OCI-LY7 (cell line): ENCODE measurements around the gene CPSF7. TPM values are rescaled to one million over a fixed set of nuclear protein-coding genes. Genes with fewer than 3 reads are reported as not detected.

Experiments used
- BruUV-seq: library from RNA; stranded (reverse); fragments of 400-500 nt; replicated peaks from 2 replicates; lab custom pipeline; 2021; lab: Mats Ljungman, UMichigan
- CTCF ChIA-PET: fragments of 300-600 bp; sonication (Branson Sonifier 250); formaldehyde crosslinking; loops from one replicate; lab custom pipeline; 2022; ENCODE audit warnings: antibody characterized with exemption; ENCODE audit not compliant: unreplicated experiment; lab: Charles Lee
- POLR2A ChIA-PET: fragments of 300-600 bp; sonication (Branson Sonifier 250); formaldehyde crosslinking; loops from one replicate; lab custom pipeline; 2022; ENCODE audit warnings: antibody characterized with exemption; lab: Charles Lee
- DNase-seq: peaks from one replicate; pipeline ENCODE4 v3.0.0-alpha.2; 2015; ENCODE audit warnings: low spot score
- H2AFZ ChIP-seq: fragments of 200-600 bp; sonication (generic), shearing (Covaris generic); 2 replicates; pipeline ENCODE4 v1.6.1; 2014; ENCODE audit warnings: mild to moderate bottlenecking, antibody characterized with exemption, low read length, moderate library complexity
- H3K27ac ChIP-seq: fragments of 200-600 bp; sonication (generic); 2 replicates; pipeline ENCODE4 v1.5.1; 2014; ENCODE audit warnings: mixed run types, low read depth, mild to moderate bottlenecking, moderate library complexity, low read length, inconsistent platforms; ENCODE audit not compliant: poor library complexity, severe bottlenecking
- H3K36me3 ChIP-seq: fragments of 200-600 bp; sonication (generic); 2 replicates; pipeline ENCODE4 v1.6.1; 2014; ENCODE audit warnings: mild to moderate bottlenecking, antibody characterized with exemption, low read length, moderate library complexity, mixed read lengths; ENCODE audit not compliant: insufficient read depth
- H3K4me1 ChIP-seq: fragments of 200-600 bp; sonication (generic); 2 replicates; pipeline ENCODE4 v1.5.1; 2014; ENCODE audit warnings: mild to moderate bottlenecking, low read length; ENCODE audit not compliant: insufficient read depth, poor library complexity, severe bottlenecking
- H3K4me2 ChIP-seq: fragments of 200-600 bp; sonication (generic); 2 replicates; pipeline ENCODE4 v1.6.1; 2014; ENCODE audit warnings: mild to moderate bottlenecking, low read length
- H3K4me3 ChIP-seq: fragments of 200-600 bp; sonication (generic); 2 replicates; pipeline ENCODE4 v1.5.1; 2014; ENCODE audit warnings: mild to moderate bottlenecking, low read depth, low read length; ENCODE audit not compliant: poor library complexity, severe bottlenecking
- H3K79me2 ChIP-seq: fragments of 200-600 bp; sonication (generic); 2 replicates; pipeline ENCODE4 v1.6.1; 2016; ENCODE audit warnings: low read depth, mild to moderate bottlenecking, low read length, moderate library complexity, mixed read lengths; ENCODE audit not compliant: insufficient read depth
- H3K9me2 ChIP-seq: fragments of 200-600 bp; sonication (generic); 2 replicates; pipeline ENCODE4 v1.6.1; 2016; ENCODE audit warnings: mild to moderate bottlenecking, low read length, mixed read lengths; ENCODE audit not compliant: insufficient read depth
- H3K9me3 ChIP-seq: fragments of 200-600 bp; sonication (generic); 2 replicates; pipeline ENCODE4 v1.6.1; 2014; ENCODE audit warnings: mild to moderate bottlenecking, mixed run types, low read length, mixed read lengths
- H4K20me1 ChIP-seq: fragments of 200-600 bp; sonication (generic); 2 replicates; pipeline ENCODE4 v1.6.1; 2014; ENCODE audit warnings: mild to moderate bottlenecking, antibody characterized with exemption, low read length, moderate library complexity, mixed read lengths; ENCODE audit not compliant: insufficient read depth
- CTCF ChIP-seq: fragments of 200-600 bp; sonication (generic); conservative IDR thresholded peaks from 2 replicates; pipeline ENCODE4 v1.5.1; 2014; ENCODE audit warnings: mild to moderate bottlenecking, antibody characterized with exemption, low read length, moderate library complexity, mixed read lengths
- EZH2phosphoT487 ChIP-seq: fragments of 200-600 bp; sonication (generic); IDR thresholded peaks from 2 replicates; pipeline ENCODE4 v1.6.1; 2018; ENCODE audit warnings: low read depth, borderline replicate concordance, mild to moderate bottlenecking, mixed run types, antibody characterized with exemption, low read length, moderate library complexity, mixed read lengths
- intact Hi-C: fragments of 100-400 bp; cut with micrococcal nuclease; formaldehyde crosslinking; loops from one replicate; pipeline ENCODE4 v1.10.0; 2022; ENCODE audit not compliant: unreplicated experiment
- total RNA-seq, 2 experiments: library from RNA; depleted of rRNA in 1 of 2; stranded (reverse); fragments of >200 nt in 1 of 2; shearing (Covaris generic) in 1 of 2; gene quantifications; 2 replicates each; pipeline ENCODE4 v1.2.3, GENCODE V29; 2014 to 2022

CPSF7 gene
- total RNA-seq, 2 experiments from 2014 or later: 69.4 to 128 TPM

GRCh38 chr11:61425367-61426131 is 4.2 kb downstream of the CPSF7 start:
- no TSS peak for BruUV-seq
- H3K4me2 ChIP-seq: peak overlapping the region; percentile 10; the same call in 1 of the 2 replicates
- no peaks in the 10 kb centered on the region for H3K9me2 ChIP-seq
- no peaks in the 10 kb centered on the region for H3K9me3 ChIP-seq
- TF ChIP-seq EZH2phosphoT487: no peak
- TF ChIP-seq CTCF: no peak
- H3K4me3 ChIP-seq: no peak overlapping the region
- H3K36me3 ChIP-seq: peaks cover 85% of the 10 kb centered on the region
- no peak overlapping the region for H2AFZ ChIP-seq
- H4K20me1 ChIP-seq: peaks cover 30% of the 10 kb centered on the region
- H3K4me1 ChIP-seq: peaks cover 18% of the 10 kb centered on the region
- H3K27ac ChIP-seq: no peak overlapping the region
- H3K79me2 ChIP-seq: peaks cover 86% of the 10 kb centered on the region
- ChIA-PET POLR2A (interaction anchor here (0.9 to 1.0 kb wide), 3 partner anchors 8 to 98 kb away, joined by 3 read pairs; no protein-coding TSS in a partner anchor), CTCF (interaction anchor here (0.5 kb wide), 1 partner anchor 27 kb away, joined by 3 read pairs; no protein-coding TSS in a partner anchor)
- intact Hi-C loops: loop anchor here (5.0 kb wide), 2 partner anchors 63 to 93 kb away; partner anchors contain the start of genes CYB561A3, DDB1, TKFC and TMEM138
- DNase-seq: no peak

GRCh38 chr11:61422226-61422625 is 7.5 kb downstream of the CPSF7 start:
- Histone ChIP-seq H4K20me1 (peaks cover 19% of the 10 kb centered on the region), H3K79me2 (peaks cover 74% of the 10 kb centered on the region), H3K4me3 (no peak overlapping the region), H3K9me2 (no peaks in the 10 kb centered on the region), H3K4me2 (no peak overlapping the region), H3K27ac (no peak overlapping the region), H3K9me3 (no peaks in the 10 kb centered on the region), H3K36me3 (peaks cover 100% of the 10 kb centered on the region), H2AFZ (no peak overlapping the region), H3K4me1 (peaks cover 4% of the 10 kb centered on the region)
- POLR2A ChIA-PET: interaction anchor here (0.7 to 0.9 kb wide), 2 partner anchors 8 to 66 kb away, joined by 4 to 6 read pairs; no protein-coding TSS in a partner anchor
- CTCF ChIA-PET: no interaction called here
- intact Hi-C loops: no loop called here
- BruUV-seq: no TSS peak
- TF ChIP-seq CTCF (no peak), EZH2phosphoT487 (no peak)
- no peak for DNase-seq
